ENCODE results near the gene IFRD1.

Gene IFRD1

DNA sequence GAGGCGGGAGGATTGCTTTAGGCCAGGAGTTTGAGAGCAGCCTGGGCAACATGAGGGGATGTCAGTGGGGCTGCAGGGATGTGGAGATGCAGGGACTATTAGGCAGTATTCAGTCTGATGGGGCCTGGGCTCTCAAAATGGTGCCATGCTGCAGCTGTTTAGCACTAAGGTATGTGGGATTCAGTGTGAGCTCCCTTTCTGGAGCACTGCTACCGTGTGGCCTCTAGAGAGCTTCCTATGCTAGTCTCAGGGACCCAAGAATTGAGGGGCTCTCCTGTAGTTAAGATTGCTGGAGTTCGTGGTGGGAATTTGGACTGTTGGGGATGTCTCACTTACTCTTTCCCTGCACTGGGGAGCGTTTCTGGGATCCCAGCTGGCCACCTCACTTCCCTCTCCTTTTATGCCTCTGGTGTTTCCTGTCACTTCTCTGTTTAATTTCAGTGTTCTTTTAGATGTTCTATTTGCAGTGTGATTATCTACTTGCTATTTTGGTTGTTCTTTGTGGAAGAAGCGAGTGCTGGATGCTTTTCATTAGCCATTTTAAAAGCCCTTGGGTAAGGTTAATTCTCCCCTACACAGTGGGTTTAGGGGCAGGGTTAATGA lies 53.9 kb downstream of the IFRD1 start:
- TF ChIP-seq CTCF (conservative IDR thresholded peaks at IDR 0.05; ENCODE audit: low read depth, low read length) = no peak
- DNase-seq (ENCODE audit: low read depth) = no peak

DNA sequence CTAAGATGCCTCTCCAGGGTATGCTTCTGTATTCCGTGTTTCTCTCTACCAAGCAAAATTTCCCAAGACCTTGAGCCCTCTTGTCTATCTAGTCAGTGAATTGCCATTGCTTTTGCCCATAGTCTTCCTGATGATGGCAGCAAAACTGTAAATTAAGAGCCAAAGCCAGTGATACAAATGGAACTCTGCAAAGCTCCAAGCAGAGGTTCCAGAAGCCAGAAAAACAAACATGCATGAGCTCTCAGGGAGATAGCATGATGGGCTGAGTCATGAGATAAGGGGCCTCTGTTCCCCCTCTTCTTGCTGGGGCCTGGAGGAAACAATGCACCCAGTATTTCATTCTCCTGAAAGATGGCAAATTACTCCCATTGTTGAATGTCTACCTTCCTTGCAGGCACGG lies 55.2 kb downstream of the IFRD1 start:
- no peak overlapping the region for H3K4me3 ChIP-seq (ENCODE audit: low read depth, low read length)
- DNase-seq (ENCODE audit: low read depth) = peak; percentile 18
- no peak for TF ChIP-seq CTCF (conservative IDR thresholded peaks at IDR 0.05; ENCODE audit: low read depth, low read length)

More for the DNA sequence above, 53.9 kb downstream of the IFRD1 start:
- no peak overlapping the region for H3K4me3 ChIP-seq (ENCODE audit: low read depth, low read length)

DNA sequence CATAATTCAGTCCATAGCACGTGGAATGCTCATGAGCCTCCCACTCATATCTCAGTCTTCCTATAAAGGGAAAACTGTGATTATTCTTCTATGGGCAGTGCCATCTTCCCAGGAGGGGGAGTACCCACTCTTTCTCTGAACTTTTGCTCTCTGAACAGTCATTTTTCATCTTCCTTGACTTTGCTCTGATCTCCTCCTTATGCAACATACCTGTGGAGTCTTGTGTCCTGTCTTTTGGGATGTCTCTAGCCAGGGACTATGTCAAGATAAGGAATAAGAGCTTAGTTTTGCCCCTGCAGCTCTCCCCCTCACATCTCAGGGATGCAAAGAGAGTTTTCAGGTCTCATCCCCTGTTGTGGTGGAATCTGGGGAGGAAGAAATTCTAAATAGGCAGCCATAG lies 58.1 kb downstream of the IFRD1 start:
- no peak for DNase-seq (ENCODE audit: low read depth)
- H3K4me3 ChIP-seq (ENCODE audit: low read depth, low read length) = no peak overlapping the region
- no peak for TF ChIP-seq CTCF (conservative IDR thresholded peaks at IDR 0.05; ENCODE audit: low read depth, low read length)

- no peak for DNase-seq (ENCODE audit: low read depth)
- H3K4me3 ChIP-seq (ENCODE audit: low read depth, low read length) = no peak overlapping the region
- no peak for TF ChIP-seq CTCF (conservative IDR thresholded peaks at IDR 0.05; ENCODE audit: low read depth, low read length)
These were observed 59.1 kb downstream of the IFRD1 start for GRCh38 chr7:112509402-112509801.

DNA sequence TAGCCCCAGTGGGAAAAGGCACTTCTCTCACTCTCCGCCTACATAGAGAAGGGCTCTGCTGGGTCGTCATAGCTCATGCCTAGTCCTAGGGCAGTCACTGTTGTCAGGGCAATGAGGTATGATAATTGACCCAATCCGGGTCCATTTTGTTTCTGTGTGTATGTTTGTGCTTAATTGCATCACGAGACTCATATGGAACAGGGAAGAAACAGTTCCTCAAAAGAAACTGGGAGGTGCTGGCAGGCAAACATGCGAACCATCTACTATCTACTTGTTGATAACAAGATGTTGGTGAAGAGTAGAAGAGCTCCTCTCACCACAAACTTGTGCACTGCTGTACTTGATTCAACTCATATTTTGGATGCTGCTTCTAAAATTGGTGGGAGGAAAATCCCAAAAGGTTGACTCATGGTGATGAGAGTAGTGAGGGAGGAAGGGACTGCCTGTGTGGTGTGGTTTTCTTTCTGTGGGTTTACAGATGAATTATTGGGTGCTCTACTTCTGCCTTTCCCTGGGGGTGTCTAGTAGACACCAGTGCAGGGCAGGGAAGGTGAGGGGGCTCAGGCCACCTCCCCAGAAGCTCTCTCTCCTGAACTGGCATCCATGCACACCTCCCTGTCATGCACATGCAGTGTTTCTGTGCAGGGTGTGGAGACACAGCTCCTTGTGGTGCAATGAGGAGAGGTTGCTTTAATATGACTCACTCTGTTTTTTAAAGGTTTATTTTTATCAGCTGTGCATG lies 59.9 kb downstream of the IFRD1 start:
- H3K4me3 ChIP-seq (ENCODE audit: low read depth, low read length) = no peak overlapping the region
- TF ChIP-seq CTCF (conservative IDR thresholded peaks at IDR 0.05; ENCODE audit: low read depth, low read length) = no peak
- peak; percentile 62 for DNase-seq (ENCODE audit: low read depth)

GRCh38 chr7:112510743-112511110 lies 60.5 kb downstream of the IFRD1 start:
- H3K4me3 ChIP-seq (ENCODE audit: low read depth, low read length) = no peak overlapping the region
- no peak for TF ChIP-seq CTCF (conservative IDR thresholded peaks at IDR 0.05; ENCODE audit: low read depth, low read length)
- DNase-seq (ENCODE audit: low read depth) = no peak
